ENCODE data around the gene OR8B12. TPM values are rescaled to one million over a fixed set of nuclear protein-coding genes. Genes with fewer than 3 reads are reported as not detected.

The OR8B12 gene, protein sequence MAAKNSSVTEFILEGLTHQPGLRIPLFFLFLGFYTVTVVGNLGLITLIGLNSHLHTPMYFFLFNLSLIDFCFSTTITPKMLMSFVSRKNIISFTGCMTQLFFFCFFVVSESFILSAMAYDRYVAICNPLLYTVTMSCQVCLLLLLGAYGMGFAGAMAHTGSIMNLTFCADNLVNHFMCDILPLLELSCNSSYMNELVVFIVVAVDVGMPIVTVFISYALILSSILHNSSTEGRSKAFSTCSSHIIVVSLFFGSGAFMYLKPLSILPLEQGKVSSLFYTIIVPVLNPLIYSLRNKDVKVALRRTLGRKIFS
- total RNA-seq (2022; extraction: Qiagen RNA extraction): not detected in 5 replicates

DNA sequence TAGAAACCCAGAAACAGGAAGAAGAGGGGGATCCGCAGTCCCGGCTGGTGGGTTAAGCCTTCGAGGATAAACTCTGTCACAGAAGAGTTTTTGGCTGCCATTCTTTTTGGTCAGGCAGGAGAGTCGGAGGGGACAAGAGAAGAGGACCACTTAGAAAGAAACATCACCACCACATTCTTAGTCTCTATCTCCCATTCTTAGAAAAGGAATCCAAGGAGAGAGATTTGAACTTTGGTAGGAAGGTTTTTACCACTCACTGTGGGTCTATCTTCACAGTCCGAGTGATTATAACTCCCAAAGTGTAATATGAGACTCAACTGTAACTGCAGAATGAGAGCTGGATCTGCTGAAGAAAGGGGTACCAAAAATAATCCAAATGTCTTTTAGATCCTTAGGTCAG is at the start of gene OR8B12:
Gene OR8B12 (minus strand): TSS at position 101 of the 400 bp plus-strand sequence. CDS start 0 bp downstream, at position 101.

DNA sequence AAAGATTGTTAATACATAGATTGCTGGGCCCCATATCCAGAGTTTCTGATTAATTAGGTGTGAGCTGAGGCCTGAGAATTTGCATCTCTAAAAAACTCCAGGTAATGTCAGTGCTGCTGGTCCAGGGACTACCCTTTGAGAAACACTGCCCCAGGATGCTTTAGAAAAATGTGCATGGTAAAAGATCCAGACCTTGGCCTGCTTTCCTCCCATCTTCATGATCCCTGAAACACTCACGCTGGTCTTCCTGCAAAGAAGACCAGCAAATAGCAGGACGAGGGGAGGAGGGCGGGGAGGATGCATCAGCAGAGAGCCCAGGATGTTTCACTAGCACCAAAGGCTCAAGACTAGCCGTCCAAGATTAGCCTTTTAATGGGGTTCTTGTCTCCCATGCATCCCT is 26.2 kb upstream of the OR8B12 start, which contains the start of gene OR8A1:
Gene OR8A1 (plus strand): TSS at position 301 of the 400 bp plus-strand sequence. CDS start 123 bp downstream, outside the sequence.

Other genes starting within 250 kb of the OR8B12 start
- gene OR8D1, start 229.7 kb downstream of the OR8B12 start, total RNA-seq (2022; extraction: Qiagen RNA extraction): not detected in 5 replicates
- not detected in 5 replicates for gene OR8D2, start 223.5 kb downstream of the OR8B12 start, total RNA-seq (2022; extraction: Qiagen RNA extraction)
- not detected in 5 replicates for gene OR8B2, start 159.2 kb downstream of the OR8B12 start, total RNA-seq (2022; extraction: Qiagen RNA extraction)
- not detected in 5 replicates for gene OR8B3, start 144.6 kb downstream of the OR8B12 start, total RNA-seq (2022; extraction: Qiagen RNA extraction)
- gene OR8B4, start 118.8 kb downstream of the OR8B12 start, total RNA-seq (2022; extraction: Qiagen RNA extraction): not detected in 5 replicates
- gene OR8B8, start 98.0 kb downstream of the OR8B12 start, total RNA-seq (2022; extraction: Qiagen RNA extraction): not detected in 5 replicates
- gene OR8A1, start 26.3 kb upstream of the OR8B12 start, total RNA-seq (2022; extraction: Qiagen RNA extraction): not detected in 5 replicates
- not detected in 5 replicates for gene PANX3, start 67.8 kb upstream of the OR8B12 start, total RNA-seq (2022; extraction: Qiagen RNA extraction)
- 14.5 to 17.1 TPM (median 15.7 TPM) in 5 replicates for gene TBRG1, start 79.2 kb upstream of the OR8B12 start, total RNA-seq (2022; extraction: Qiagen RNA extraction)
- 12.4 to 16.7 TPM (median 15.2 TPM) in 5 replicates for gene SIAE, start 130.1 kb upstream of the OR8B12 start, total RNA-seq (2022; extraction: Qiagen RNA extraction)
- gene SPA17, start 130.2 kb upstream of the OR8B12 start, total RNA-seq (2022; extraction: Qiagen RNA extraction): 17.8 to 33.0 TPM (median 19.6 TPM) in 5 replicates
- gene NRGN, start 196.3 kb upstream of the OR8B12 start, total RNA-seq (2022; extraction: Qiagen RNA extraction): 6.4 to 13.1 TPM (median 11.8 TPM) in 5 replicates
- gene VSIG2, start 208.6 kb upstream of the OR8B12 start, total RNA-seq (2022; extraction: Qiagen RNA extraction): not detected in 5 replicates
- gene ESAM, start 218.6 kb upstream of the OR8B12 start, total RNA-seq (2022; extraction: Qiagen RNA extraction): 9.4 to 12.9 TPM (median 12.1 TPM) in 5 replicates

Data from A549 treated with dexamethasone at 1 μM for 4 hours (cell line).